GM19035 (cell line): ENCODE results near the gene ITPR1.
A peak's percentile ranks its signal among the peaks of the same experiment; 100 is the strongest.

Source experiments
- ATAC-seq: cut with Tn5 transposase; IDR thresholded peaks from one replicate; pipeline ENCODE4 v1.9.1; 2021; ENCODE audit not compliant: unreplicated experiment

Gene ITPR1

GRCh38 chr3:4877173-4877787 is 384.1 kb downstream of the ITPR1 start:
- no peak for ATAC-seq

- no peak for ATAC-seq
Observed at GRCh38 chr3:4880850-4881249, 387.7 kb downstream of the ITPR1 start.

GRCh38 chr3:4882548-4882947 is 389.4 kb downstream of the ITPR1 start:
- ATAC-seq: no peak

- no peak for ATAC-seq
Observed at GRCh38 chr3:4883011-4883410, 389.9 kb downstream of the ITPR1 start.

- no peak for ATAC-seq
Observed at GRCh38 chr3:4884888-4885287, 391.7 kb downstream of the ITPR1 start.

GRCh38 chr3:4885316-4885715 is 392.2 kb downstream of the ITPR1 start:
- no peak for ATAC-seq

GRCh38 chr3:4886448-4886847 is 393.3 kb downstream of the ITPR1 start:
- ATAC-seq: no peak

- ATAC-seq: no peak
Observed at GRCh38 chr3:4887177-4887576, 394.0 kb downstream of the ITPR1 start.

- peak; percentile 92 for ATAC-seq
Observed at GRCh38 chr3:4888913-4889846, 396.0 kb downstream of the ITPR1 start.

- no peak for ATAC-seq
Observed at GRCh38 chr3:4889896-4890295, 396.7 kb downstream of the ITPR1 start.

- ATAC-seq: no peak
Observed at GRCh38 chr3:4894891-4895530, 401.9 kb downstream of the ITPR1 start.

- no peak for ATAC-seq
Observed at GRCh38 chr3:4895838-4896237, 402.7 kb downstream of the ITPR1 start.
